ENCODE measurements around the gene ZNF43.
A peak's percentile ranks its signal among the peaks of the same experiment; 100 is the strongest.
"Not testable (repeated sequence)": the region's sequence is repeated elsewhere in the genome, so short reads cannot be mapped to it uniquely, and the experiment has no call there.

ZNF43 gene

DNA sequence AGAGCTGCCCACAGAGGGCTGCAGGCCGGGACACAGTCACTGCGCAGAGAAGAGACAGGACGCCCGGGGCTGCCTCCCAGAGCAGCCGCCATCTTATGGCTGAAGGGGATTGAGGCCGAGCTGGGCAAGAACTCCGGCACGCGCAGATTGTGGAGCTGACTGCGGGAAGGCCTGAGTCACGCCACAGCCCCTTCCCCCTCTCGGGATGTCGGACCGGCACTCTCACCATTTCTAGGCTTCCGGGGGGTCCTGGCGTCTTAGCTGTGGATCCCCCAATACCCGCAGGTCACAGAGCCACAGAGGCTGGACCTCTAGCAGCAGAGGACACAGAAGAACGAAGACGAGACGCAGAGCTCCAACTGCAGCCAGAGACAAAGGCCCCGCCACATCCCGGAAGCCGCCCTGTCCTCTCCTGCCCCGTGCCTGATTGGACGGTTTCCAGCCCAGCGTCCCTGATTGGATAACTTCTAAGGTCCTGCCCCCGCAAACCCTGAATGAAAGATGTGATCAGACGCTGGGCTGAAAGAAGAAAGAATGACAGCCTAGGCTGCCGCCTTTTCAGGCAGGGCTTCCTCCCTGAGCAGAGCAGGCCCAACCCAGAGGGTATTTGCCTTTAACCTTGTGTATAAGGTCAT is at the start of gene ZNF43:
Gene ZNF43, minus strand, starts transcription at position 373 of the 635 bp plus-strand sequence. Its CDS starts 144 bp downstream, at position 229.
- peak; percentile 43 for DNase-seq

DNA sequence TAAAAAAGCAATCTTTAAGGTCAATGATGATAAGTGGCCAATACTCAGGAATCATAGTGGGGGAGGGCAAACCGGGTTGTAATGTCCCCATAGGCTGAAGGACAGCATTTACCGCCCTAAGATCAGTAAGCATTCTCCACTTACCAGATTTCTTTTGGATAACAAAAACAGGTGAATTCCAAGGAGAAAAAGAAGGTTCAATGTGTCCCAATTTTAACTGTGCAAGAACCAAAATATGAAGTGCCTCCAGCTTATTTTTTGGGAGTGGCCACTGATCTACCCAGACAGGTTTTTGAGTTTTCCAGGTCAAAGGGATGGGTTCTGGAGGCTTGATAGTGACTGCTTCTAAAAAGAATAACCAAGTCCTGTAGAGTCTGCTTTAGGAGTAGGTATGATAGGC is 49.5 kb upstream of the ZNF43 start:
- DNase-seq, result not testable (repeated sequence)

DNA sequence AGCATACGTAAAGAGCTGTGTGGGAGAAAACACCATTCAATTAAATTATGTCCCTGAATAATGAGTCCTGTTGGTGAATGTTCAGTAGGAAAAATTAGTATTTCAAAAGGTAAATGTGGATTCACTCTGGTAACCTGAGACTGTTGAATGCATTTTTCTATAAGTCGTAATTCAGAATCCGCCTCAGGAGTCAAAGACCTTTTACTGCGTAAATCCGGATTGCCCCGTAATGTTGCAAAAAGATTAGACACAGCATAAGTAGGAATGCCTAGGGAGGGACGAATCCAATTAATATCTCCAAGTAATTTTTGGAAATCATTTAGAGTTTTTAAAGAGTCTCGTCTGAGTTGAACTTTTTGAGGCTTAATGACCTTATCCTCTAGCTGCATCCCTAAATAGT is 48.8 kb upstream of the ZNF43 start:
- not testable (repeated sequence) for DNase-seq

DNA sequence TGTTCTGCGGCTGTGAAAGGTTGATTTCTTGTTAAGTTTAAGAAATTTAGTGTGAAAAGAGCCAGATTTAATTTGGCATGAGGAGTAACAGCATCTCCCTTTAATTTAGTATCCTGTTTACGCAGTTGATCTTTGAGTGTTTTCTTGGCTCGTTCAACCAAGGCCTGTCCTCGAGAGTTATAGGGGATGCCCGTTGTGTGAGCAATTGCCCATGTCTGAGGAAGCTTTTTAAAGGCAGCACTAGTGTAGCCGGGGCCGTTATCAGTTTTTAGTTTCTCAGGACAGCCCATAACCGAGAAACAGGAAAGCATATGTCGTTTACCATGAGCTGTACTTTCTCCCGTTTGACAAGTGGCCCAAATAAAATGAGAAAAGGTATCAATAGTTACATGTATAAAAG is 47.5 kb upstream of the ZNF43 start:
- no peak for DNase-seq

DNA sequence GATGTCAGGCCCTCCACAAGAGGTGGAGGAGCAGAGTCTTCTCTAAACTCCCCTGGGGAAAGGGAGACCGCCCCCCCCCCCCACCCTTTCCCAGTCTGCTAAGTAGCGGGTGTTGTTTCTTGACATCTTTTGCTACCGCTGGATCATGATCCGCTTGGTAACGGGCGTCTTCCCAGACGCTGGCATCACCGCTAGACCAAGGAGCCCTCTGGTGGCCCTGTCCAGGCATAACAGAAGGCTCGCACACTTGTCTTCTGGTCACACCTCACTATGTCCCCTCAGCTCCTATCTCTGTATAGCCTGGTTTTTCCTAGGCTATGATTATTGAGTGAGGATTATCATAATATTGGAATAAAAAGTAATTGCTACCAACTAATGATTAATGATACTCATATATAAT is 44.8 kb upstream of the ZNF43 start:
- not testable (repeated sequence) for DNase-seq

DNA sequence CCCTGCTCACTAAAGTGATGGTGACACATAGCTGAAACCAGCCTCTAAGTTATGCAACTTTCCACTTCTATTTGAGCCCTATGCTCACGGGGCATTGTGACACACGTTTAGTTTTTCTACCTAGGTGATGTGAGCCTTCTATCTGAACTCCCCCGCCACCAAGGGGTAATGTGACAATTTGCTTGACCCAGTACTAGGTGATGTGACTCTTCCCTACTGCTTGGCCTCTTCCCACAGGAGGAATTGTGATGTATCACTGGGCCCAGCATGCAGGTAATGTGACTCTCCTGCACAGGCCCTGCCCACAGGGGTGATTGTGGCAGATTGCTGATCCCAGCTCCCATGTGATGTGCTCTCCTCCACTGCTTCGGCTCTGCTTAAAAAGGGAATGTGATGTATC is 42.7 kb upstream of the ZNF43 start:
- DNase-seq, result no peak

DNA sequence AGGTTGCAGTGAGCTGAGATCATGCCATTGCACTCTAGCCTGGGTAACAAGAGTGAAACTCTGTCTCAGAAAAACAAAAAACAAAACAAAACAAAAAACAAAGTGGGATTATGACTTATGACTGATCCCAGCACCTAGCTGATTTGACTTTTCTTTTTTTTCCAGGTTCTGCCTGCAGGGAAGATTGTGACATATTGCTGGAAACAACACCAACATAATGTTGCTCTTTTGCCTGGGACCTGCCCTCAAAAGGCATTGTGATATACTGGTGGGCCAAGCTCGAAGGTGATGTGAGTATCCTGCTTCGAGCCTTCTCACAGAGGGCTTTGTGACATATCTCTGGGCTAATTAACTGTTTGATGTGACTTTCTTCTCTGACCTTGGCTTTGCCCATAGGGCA is 42.0 kb upstream of the ZNF43 start:
- no peak for DNase-seq

DNA sequence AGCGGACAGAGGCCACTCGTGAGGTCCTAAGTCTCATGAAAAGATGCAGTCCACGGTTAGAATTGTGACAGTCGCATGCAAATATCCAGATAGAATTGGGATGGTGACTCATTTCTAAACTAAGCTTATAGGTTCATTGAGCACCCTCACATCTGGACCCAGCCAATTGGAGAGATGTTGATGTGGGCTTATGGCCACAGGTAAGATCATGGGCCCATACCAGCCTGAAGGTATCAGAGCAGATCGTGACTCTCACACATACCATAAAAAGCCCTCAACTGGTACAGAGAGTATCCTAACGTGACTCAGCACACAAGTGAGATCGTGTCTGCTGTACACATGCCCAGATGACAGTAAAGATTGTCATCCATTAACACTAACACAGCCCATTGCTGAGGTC is 40.6 kb upstream of the ZNF43 start:
- not testable (repeated sequence) for DNase-seq

DNA sequence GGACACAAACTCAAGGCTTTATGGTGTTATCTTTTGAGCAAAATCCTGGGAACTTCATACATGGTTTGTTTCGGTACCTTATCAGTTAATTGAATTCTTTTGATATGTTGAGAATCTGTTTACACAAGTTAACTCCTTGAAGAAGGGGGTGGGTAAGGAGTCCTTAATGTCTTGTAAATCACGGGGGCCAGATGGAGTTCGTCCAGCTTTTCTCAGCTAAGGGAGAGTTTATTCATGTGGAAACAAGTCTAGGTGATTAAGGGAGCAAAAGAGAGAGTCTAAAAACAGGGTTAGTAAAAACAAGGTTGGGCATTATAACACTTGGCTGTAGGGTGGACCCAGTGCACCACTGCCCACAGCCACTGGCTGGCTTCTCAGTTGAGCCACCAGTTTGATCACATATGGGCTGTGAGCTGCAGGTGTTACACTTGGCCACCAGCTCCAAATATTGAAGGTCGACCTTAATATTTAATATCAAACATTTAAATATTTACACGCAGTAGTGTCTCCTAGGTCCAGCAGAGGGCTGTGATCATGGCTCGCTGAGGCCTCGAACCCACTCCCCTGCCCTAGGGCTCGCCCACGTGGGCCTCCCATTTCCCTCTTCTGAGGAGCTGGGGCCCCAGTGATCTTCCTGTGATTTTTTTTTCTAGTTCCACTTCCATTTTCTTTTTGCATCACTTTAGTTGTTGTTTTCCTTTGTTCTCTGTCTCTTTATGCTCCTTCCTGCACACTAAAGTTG is 21.0 kb upstream of the ZNF43 start:
- DNase-seq, result no peak

DNA sequence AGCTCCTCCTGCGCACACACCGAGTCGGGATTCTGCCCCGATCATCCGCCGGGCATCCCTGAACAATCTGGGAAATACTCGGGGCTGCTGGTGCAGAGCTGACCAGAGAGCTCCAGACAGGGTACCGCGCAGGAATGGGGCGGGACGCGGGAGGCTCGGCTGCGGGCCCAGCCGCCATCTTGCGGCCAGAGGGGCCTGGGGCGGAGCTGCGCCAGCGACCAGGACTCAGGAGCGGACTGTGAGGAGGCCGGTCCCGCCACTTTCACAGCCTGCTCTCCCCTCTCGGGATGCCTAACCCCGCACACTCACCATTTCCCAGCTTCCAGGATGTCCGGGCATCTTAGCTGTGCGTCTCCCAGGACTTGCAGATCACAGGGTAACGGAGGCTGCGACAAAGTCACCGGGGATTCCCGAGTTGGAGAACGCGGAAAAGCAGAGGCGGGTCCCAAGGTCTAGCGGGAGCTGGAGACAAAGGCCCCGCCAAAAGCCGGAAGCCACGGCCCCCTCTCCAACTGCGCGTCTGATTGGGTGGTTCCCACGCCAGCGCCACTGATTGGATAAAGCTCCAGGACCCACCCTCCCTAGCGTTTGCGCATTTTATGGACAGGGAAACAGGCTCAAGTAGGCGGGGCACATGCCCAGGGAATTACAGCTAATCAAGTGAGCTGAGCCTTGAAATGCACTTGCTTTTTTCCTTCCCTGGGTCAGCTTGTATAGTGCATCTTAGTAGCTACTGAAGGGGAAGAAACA is 15.8 kb upstream of the ZNF43 start:
- peak; percentile 39 for DNase-seq

DNA sequence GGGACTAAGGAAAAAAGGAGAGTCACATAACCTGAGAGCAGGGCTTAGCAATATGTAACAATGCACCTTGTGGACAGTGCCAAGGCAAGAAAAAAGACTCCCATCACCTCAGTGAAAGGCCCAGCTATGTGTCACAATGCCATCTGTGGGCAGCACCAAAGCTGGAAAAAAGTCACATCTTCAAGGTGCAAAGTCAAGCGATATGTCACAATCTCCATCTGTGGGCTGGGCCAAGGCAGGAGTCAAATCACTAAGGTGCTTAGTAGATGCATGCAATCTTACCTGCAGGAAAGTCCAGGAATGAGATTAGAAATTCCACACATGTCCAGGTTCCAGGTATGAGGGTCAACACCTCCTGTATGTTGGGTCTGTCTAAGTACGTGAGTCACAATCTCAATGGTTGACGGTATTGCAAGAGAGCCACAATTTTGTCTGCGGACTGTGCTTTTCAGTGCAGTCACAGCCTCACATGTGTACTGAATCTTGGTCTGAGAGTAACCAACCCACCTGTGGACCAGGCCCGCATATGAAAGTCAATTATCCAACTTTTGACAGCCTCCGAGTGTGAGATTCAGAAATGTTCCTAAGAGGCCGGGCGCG is 14.8 kb upstream of the ZNF43 start:
- DNase-seq, result no peak

DNA sequence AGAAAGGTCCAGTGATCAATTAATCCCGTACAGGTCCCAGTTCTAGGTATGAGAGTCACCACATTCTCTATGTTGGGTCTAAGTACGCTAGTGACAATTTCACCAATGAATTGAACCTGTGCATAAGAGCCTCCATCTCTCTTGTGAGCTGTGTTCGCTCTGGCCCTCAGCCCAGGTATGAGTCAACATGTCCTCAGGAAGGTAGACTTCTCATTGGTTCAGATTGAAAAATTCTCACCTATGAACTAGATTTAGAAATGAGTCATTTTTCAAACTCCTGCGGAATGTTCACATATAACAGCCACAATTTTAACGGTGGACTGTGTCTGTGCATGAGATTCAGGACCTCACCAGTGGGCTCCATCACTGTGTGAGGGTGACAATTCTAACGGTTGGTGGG is 12.7 kb upstream of the ZNF43 start:
- DNase-seq, result no peak

DNA sequence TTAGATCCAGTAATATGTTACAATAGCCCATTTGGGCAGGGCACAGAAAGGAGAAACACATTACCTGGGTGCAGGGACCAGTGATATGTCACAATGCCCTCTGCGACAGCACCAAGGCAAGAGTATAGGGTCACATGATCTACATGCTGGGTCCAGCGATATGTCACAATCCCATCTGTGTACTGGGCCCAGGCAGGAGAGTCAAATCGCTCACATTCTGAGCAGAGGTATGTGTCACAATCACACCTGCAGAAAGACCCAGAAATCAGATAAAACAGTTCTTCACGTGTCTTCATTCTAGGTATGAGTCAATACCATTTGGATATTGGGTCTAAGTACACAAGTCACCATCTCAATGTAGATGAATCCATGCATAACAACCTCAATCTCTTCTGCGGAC is 7.1 kb upstream of the ZNF43 start:
- DNase-seq, result no peak

DNA sequence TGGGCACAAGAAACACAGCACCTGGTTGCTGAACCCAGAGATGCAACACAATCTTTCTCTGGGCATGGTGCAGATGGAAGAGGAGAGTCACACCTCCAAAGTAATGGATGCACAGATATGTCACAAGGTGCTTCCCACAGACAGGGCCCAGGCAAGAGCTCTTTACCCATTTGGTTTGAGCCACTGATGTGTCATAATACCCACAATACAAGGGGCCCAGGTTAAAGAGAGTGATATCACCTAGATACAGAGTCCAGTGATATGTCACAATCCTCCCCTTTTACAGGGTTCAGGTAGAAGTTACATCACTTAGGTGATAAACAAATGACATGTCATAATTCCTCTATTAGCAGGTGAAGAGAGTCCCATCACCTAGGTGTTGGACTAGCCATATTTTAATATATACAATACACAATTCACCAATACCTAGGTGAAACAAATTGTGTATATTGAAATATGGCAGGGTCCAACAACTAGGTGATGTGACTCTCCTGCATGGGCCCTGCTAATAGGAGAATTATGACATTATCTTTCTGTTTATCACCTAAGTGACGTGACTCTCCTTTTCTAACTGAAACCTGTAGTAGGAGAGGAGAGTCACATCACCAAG is 5.6 kb upstream of the ZNF43 start:
- no peak for DNase-seq

DNA sequence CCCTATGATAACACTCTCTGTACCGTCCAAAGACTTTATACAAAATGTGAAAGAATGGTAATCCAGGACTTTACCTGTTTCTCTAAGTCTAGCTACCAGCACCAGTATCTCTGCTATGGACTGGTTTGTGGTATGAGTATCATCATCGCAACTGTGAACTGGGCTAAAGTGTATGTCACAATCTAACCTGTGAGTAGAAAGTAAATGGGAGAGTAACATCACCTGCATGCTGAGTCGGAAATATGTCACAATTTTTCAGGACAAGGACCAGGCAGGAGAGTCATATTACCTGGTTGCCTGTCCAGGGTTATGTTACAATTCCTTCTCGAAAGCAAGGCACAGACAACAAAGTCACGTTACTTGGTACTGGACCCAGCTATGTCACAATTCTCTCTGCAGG is 5.1 kb upstream of the ZNF43 start:
- DNase-seq, result no peak

DNA sequence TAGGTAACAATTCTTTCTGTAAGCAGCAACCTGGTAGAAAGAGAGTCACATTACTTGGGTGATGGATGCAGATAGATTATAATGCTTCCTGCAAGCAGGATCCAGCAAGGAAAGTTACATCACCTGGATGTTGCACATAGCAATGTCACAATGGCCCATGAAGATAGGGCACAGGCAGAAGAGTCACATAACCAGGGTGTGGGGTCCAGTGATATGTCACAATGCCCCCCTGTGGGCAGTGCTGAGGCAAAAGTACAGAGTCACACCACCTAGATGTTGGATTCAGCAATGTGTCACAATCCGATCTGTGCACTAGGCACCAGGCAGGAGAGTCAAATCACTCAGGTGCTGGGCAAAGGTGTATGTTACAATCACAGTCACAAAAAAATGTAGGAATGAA is 4.0 kb upstream of the ZNF43 start:
- no peak for DNase-seq

DNA sequence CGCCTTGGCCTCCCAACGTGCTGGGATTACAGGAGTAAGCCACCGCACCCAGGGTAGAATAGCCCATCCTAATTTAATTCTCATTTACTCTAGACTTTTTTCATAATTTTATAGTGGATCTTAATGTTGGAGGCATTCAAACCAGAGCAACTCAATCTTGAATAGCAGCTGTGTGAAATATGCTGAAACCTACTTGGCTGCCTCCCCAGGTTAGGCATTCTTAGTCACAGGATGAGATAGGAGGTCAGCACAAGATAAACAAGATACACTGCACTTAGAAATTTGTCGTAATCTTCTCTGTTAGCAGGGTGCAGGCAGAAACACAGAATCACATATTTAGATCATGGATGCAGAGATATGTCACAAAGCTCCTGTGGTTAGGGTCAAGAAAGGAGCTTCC is 2.7 kb upstream of the ZNF43 start:
- no peak for DNase-seq

DNA sequence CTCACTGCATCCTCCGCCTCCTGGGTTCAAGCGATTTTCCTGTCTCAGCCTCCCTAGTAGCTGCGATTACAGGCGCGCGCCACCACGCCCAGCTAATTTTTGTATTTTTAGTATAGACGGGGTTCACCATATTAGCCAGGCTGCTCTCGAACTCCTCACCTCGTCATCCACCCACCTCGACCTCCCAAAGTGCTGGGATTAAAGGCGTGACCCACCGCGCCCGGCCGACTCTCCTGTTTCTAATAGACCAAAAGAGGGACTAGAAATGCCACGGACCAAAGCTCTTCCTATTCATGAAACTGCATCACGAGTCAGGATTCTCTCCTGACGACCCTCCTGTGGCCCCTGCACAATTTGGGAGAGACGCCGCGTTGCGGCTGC is 563 bp downstream of the ZNF43 start:
- DNase-seq, result no peak

DNA sequence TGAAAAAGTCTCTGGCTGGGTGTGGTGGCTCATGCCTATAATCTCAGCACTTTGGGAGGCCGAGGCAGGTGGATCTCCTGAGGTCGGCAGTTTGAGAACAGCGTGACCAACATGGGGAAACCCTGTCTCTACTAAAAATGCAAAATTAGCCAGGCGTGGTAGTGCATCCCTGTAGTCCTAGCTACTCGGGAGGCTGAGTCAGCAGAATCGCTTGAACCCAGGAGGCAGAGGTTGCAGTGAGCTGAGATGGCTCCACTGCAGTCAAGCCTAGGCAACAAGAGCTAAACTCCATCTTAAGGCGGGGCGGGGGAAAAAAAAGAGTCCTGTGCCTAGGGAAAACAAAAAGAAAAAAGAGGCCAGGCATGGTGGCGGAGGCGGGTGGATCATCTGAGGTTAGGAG is 2.2 kb downstream of the ZNF43 start:
- no peak for DNase-seq

DNA sequence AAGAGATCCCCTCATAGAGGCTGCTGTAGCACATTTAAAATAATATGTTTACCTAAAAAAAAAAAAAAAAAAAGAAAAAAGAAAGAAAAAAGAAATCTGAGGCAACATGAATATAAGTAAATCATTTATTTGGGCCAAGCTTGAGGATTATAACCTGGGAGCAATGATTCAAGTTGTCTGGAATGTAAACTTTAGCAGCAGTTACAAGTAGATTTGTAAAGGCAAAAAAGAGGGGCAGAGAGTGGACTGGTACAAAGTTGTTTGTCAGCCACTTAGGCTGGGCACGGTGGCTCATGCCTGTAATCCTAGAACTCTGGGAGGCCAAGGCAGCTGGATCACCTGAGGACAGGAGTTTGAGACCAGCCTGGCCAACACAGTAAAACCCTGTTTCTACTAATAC is 11.3 kb downstream of the ZNF43 start:
- no peak for DNase-seq

DNA sequence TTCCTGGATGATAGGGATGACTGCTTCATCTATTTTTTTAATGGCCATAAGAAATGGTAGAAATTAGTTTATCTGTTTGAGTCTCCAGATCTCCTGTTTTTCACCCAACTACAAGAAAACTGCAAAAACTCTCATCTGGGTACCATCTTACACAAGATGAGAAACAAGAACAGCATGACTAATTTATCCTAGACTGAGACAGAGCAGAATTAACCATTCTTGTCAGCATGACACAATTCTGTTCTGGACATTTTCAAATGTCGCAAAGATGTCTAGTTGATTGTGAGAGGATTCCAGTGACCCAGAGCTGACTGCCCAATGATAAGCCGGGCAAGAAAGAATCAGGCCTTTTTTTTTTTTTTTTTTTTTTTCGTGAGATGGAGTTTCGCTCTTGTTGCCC is 12.8 kb downstream of the ZNF43 start:
- DNase-seq, result no peak

DNA sequence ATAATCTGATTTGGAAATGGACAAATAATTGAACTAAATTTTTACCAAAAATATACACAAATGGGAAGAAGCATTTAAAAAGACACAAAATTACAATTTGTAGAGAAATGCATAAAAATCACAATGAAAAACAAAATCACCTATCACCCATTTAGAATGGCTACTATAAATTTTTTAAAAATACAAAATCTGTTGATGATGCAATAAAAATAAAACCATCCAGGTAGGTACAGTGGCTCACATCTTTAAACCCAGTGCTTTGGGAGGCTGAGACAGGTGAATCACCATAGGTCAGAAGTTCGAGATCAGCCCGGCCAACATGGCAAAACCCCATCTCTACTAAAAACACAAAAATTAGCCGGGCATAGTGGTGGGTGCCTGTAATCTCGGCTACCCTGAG is 23.5 kb downstream of the ZNF43 start:
- DNase-seq, result no peak

DNA sequence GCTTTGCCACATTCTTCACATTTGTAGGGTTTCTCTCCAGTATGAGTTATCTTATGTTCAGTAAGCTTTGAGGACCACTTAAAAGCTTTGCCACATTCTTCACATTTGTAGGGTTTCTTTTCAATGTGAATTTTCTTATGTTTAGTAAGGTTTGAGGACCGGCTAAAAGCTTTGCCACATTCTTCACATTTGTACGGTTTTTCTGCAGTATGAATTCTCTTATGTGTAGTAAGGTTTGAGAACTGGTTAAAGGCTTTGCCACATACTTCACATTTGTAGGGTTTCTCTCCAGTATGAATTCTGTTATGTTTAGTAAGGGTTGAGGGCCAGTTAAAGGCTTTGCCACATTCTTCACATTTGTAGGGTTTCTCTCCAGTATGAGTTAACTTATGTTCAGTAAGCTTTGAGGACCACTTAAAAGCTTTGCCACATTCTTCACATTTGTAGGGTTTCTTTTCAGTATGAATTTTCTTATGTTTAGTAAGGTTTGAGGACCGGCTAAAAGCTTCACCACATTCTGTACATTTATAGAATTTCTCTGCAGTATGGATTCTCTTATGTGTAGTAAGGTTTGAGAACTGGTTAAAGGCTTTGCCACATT is 27.5 kb downstream of the ZNF43 start:
- not testable (repeated sequence) for DNase-seq

Data from NCI-H1048 (cell line).